OCI-LY1 (cell line): ENCODE results near the gene NOS3.

ENCODE experiments used
- H2AFZ ChIP-seq: fragments of 200-600 bp; sonication (generic), shearing (Covaris generic); 2 replicates; pipeline ENCODE4 v1.6.0; 2014; ENCODE audit warnings: antibody characterized with exemption, mild to moderate bottlenecking, low read length
- H3F3A ChIP-seq: fragments of 200-600 bp; sonication (generic), shearing (Covaris generic); 2 replicates; pipeline ENCODE4 v1.6.0; 2014; ENCODE audit warnings: mild to moderate bottlenecking, antibody characterized with exemption, low read length, moderate library complexity; ENCODE audit not compliant: insufficient read depth
- H3K27ac ChIP-seq: fragments of 200-600 bp; sonication (generic); 2 replicates; pipeline ENCODE4 v1.5.1; 2014; ENCODE audit warnings: low read length, mixed run types, mild to moderate bottlenecking, low read depth; ENCODE audit not compliant: poor library complexity, severe bottlenecking
- H3K27me3 ChIP-seq: fragments of 200-600 bp; sonication (generic); 2 replicates; pipeline ENCODE4 v1.6.0; 2014; ENCODE audit warnings: antibody characterized with exemption, mild to moderate bottlenecking, low read length, moderate library complexity; ENCODE audit not compliant: insufficient read depth
- H3K36me3 ChIP-seq: fragments of 200-600 bp; sonication (generic); 2 replicates; pipeline ENCODE4 v1.6.1; 2014; ENCODE audit warnings: mild to moderate bottlenecking, antibody characterized with exemption, low read length, moderate library complexity, mixed read lengths; ENCODE audit not compliant: insufficient read depth
- H3K4me1 ChIP-seq: fragments of 200-600 bp; sonication (generic); 2 replicates; pipeline ENCODE4 v1.5.1; 2014; ENCODE audit warnings: mild to moderate bottlenecking, low read length, moderate library complexity; ENCODE audit not compliant: insufficient read depth, severe bottlenecking
- H3K4me2 ChIP-seq: fragments of 200-600 bp; sonication (generic), shearing (Covaris generic); 2 replicates; pipeline ENCODE4 v1.6.1; 2014; ENCODE audit warnings: low read length
- H3K4me3 ChIP-seq: fragments of 200-600 bp; sonication (generic); 2 replicates; pipeline ENCODE4 v1.5.1; 2014; ENCODE audit warnings: low read length, low read depth, mild to moderate bottlenecking, mixed read lengths; ENCODE audit not compliant: poor library complexity, severe bottlenecking
- H3K79me2 ChIP-seq: fragments of 200-600 bp; shearing (Covaris generic); 2 replicates; pipeline ENCODE4 v1.6.1; 2016; ENCODE audit warnings: mixed run types, low read length, mixed read lengths; ENCODE audit not compliant: insufficient read depth
- H3K9ac ChIP-seq: fragments of 200-600 bp; sonication (generic), shearing (Covaris generic); 2 replicates; pipeline ENCODE4 v1.6.1; 2014; ENCODE audit warnings: mild to moderate bottlenecking, low read length, mixed read lengths
- H3K9me2 ChIP-seq: fragments of 200-600 bp; sonication (generic), shearing (Covaris generic); 2 replicates; pipeline ENCODE4 v1.6.1; 2014; ENCODE audit warnings: low read depth, mild to moderate bottlenecking, low read length, mixed read lengths
- H3K9me3 ChIP-seq: fragments of 200-600 bp; shearing (Covaris generic); 2 replicates; pipeline ENCODE4 v1.6.1; 2014; ENCODE audit warnings: low read length, mixed read lengths
- H4K20me1 ChIP-seq: fragments of 200-600 bp; sonication (generic), shearing (Covaris generic); 2 replicates; pipeline ENCODE4 v1.6.0; 2016; ENCODE audit warnings: mild to moderate bottlenecking, low read length; ENCODE audit not compliant: insufficient read depth
- CTCF ChIP-seq: fragments of 200-600 bp; sonication (generic), shearing (Covaris generic); IDR thresholded peaks from 2 replicates; pipeline ENCODE4 v1.5.1; 2017; ENCODE audit warnings: mild to moderate bottlenecking, antibody characterized with exemption, low read length, moderate library complexity, mixed read lengths
- EZH2 ChIP-seq: fragments of 200-600 bp; sonication (generic), shearing (Covaris generic); IDR thresholded peaks from 2 replicates; pipeline ENCODE4 v1.8.0; 2017; ENCODE audit warnings: borderline replicate concordance, mixed run types, mild to moderate bottlenecking, antibody characterized with exemption, low read length, moderate library complexity, mixed read lengths

NOS3 gene

GRCh38 chr7:151062399-151063211, 71.8 kb downstream of the NOS3 start:
- H3K27me3 ChIP-seq, result no peaks in the 10 kb centered on the region
- H3K36me3 ChIP-seq, result peaks cover 35% of the 10 kb centered on the region
- H3K4me3 ChIP-seq, result no peak overlapping the region
- no peak overlapping the region for H3K9ac ChIP-seq
- no peak overlapping the region for H3K4me2 ChIP-seq
- H3K9me3 ChIP-seq, result no peaks in the 10 kb centered on the region
- TF ChIP-seq CTCF (no peak), EZH2 (no peak)
- no peak overlapping the region for H3K27ac ChIP-seq
- H2AFZ ChIP-seq, result no peak overlapping the region
- no peaks in the 10 kb centered on the region; the same call in 1 of the 2 replicates for H3K79me2 ChIP-seq
- no peaks in the 10 kb centered on the region for H3K9me2 ChIP-seq
- H3K4me1 ChIP-seq, result peaks cover 31% of the 10 kb centered on the region
- no peaks in the 10 kb centered on the region for H4K20me1 ChIP-seq
- H3F3A ChIP-seq, result 0 out of 2 replicates have a peak, but pooled peaks cover 7% of the 10 kb centered on the region

GRCh38 chr7:151063212-151063561, 72.4 kb downstream of the NOS3 start:
- TF ChIP-seq EZH2 (no peak), CTCF (no peak)
- no peak overlapping the region for H3K27ac ChIP-seq
- peaks cover 40% of the 10 kb centered on the region for H3K36me3 ChIP-seq
- H4K20me1 ChIP-seq, result no peaks in the 10 kb centered on the region
- no peaks in the 10 kb centered on the region; the same call in 1 of the 2 replicates for H3K79me2 ChIP-seq
- H3K9me2 ChIP-seq, result no peaks in the 10 kb centered on the region
- H3K9me3 ChIP-seq, result no peaks in the 10 kb centered on the region
- H3K4me1 ChIP-seq, result peaks cover 30% of the 10 kb centered on the region
- no peak overlapping the region for H3K4me2 ChIP-seq
- no peaks in the 10 kb centered on the region for H3K27me3 ChIP-seq
- H3K4me3 ChIP-seq, result no peak overlapping the region
- H2AFZ ChIP-seq, result no peak overlapping the region
- H3F3A ChIP-seq, result 0 out of 2 replicates have a peak, but pooled peaks cover 7% of the 10 kb centered on the region
- H3K9ac ChIP-seq, result no peak overlapping the region
